Measurements from ENCODE around the gene LRP11. TPM values are rescaled to one million over a fixed set of nuclear protein-coding genes. Genes with fewer than 3 reads are reported as not detected.

LRP11 gene
- total RNA-seq, 1 donor from 2014 or later = 0.29 TPM

- ChIA-PET POLR2A (no interaction called here), CTCF (interaction anchor here (0.7 to 1.0 kb wide), 3 partner anchors 9 to 186 kb away, joined by 3 read pairs; no protein-coding TSS in a partner anchor)
- ATAC-seq (ENCODE audit: low read depth) (no peak), DNase-seq (no peak)
- Mint-ChIP-seq H3K27me3 (peaks cover 8% of the 10 kb centered on the region), H3K9me3 (no peaks in the 10 kb centered on the region), H3K4me3 (no peak overlapping the region), H3K4me1 (no peaks in the 10 kb centered on the region), H3K36me3 (ENCODE audit: low read depth) (no peaks in the 10 kb centered on the region), H3K27ac (no peak overlapping the region)
- TF ChIP-seq, protein P1, sequence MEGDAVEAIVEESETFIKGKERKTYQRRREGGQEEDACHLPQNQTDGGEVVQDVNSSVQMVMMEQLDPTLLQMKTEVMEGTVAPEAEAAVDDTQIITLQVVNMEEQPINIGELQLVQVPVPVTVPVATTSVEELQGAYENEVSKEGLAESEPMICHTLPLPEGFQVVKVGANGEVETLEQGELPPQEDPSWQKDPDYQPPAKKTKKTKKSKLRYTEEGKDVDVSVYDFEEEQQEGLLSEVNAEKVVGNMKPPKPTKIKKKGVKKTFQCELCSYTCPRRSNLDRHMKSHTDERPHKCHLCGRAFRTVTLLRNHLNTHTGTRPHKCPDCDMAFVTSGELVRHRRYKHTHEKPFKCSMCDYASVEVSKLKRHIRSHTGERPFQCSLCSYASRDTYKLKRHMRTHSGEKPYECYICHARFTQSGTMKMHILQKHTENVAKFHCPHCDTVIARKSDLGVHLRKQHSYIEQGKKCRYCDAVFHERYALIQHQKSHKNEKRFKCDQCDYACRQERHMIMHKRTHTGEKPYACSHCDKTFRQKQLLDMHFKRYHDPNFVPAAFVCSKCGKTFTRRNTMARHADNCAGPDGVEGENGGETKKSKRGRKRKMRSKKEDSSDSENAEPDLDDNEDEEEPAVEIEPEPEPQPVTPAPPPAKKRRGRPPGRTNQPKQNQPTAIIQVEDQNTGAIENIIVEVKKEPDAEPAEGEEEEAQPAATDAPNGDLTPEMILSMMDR (IDR thresholded peaks at IDR 0.05) = no peak
- intact Hi-C loops (cut with micrococcal nuclease) = no loop called here
Observed at GRCh38 chr6:149831308-149831820, 32.8 kb downstream of the LRP11 start.

DNA sequence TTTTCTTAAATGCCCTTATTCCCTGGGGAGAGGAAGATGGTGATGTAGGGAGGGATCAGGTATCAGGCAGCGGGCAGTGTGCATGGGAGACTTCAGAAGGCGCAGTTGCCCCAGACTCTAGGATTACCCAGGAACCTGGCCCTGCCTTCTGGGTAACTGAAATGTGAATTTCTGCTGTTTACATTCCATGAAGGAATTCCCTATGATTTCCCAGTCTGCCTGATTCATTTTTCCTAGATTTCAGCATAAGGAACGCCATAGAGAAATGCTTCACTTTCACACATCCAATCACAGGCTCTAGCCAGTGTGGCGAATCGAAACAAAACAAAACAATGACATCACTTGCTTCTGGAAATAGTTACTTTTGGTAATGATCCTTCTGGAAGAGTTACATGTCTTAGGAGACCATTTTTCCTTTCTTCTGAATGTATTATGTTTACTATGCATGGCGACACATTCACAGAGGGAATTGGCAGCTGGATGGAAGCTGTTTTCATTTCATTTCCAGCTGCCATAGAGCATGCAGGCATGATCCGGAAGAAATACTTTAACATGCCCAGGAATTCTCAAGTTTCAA lies 33.3 kb downstream of the LRP11 start:
- Mint-ChIP-seq H3K4me1 (no peaks in the 10 kb centered on the region), H3K36me3 (ENCODE audit: low read depth) (no peaks in the 10 kb centered on the region), H3K9me3 (no peaks in the 10 kb centered on the region), H3K4me3 (no peak overlapping the region), H3K27ac (no peak overlapping the region), H3K27me3 (peaks cover 4% of the 10 kb centered on the region)
- ATAC-seq (ENCODE audit: low read depth) = no peak
- POLR2A ChIA-PET = no interaction called here
- intact Hi-C loops (cut with micrococcal nuclease) = no loop called here
- TF ChIP-seq, protein P1 (IDR thresholded peaks at IDR 0.05) = no peak
- DNase-seq = no peak
- CTCF ChIA-PET = interaction anchor here (0.7 to 0.8 kb wide), 2 partner anchors 9 to 186 kb away, joined by 3 read pairs; no protein-coding TSS in a partner anchor

- DNase-seq = no peak
- no peaks in the 10 kb centered on the region for H3K9me3 Mint-ChIP-seq
- no peaks in the 10 kb centered on the region for H3K4me1 Mint-ChIP-seq
- TF ChIP-seq, protein P1 (IDR thresholded peaks at IDR 0.05) = no peak
- intact Hi-C loops (cut with micrococcal nuclease) = no loop called here
- no peak for ATAC-seq (ENCODE audit: low read depth)
- H3K27me3 Mint-ChIP-seq = peaks cover 1% of the 10 kb centered on the region
- no peak overlapping the region for H3K4me3 Mint-ChIP-seq
- POLR2A ChIA-PET = interaction anchor here (0.7 kb wide), 1 partner anchor 11 kb away, joined by 3 read pairs; no protein-coding TSS in a partner anchor
- CTCF ChIA-PET = interaction anchor here (1.5 kb wide), 1 partner anchor 9 kb away, joined by 4 read pairs; no protein-coding TSS in a partner anchor
- no peaks in the 10 kb centered on the region for H3K36me3 Mint-ChIP-seq (ENCODE audit: low read depth)
- no peak overlapping the region for H3K27ac Mint-ChIP-seq
Observed at GRCh38 chr6:149825292-149825691, 38.9 kb downstream of the LRP11 start.

DNA sequence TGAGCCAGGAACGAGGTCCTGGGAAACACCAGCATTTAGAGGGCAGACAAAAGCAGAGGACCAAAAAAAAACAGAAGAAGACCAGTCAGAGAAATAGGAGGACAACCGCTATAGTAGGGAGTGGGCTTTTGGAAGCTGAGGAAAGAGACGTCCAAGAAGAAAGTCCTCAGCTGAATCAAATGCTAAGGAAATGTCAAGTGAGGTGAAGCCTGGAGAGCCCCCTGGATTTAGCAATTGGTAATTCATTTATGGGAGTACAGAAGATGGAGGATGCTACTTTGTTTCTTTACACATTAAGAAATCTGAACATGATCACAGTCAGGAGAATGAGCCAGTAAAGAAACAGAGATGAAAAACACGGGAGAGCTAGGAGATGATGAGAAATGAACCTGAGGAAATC lies 41.1 kb downstream of the LRP11 start:
- ChIA-PET CTCF (interaction anchor here (1.1 to 1.7 kb wide), 3 partner anchors 10 to 194 kb away, joined by 3 to 5 read pairs (median 4); no protein-coding TSS in a partner anchor), POLR2A (no interaction called here)
- ATAC-seq (ENCODE audit: low read depth) (no peak), DNase-seq (no peak)
- Mint-ChIP-seq H3K36me3 (ENCODE audit: low read depth) (no peaks in the 10 kb centered on the region), H3K9me3 (no peaks in the 10 kb centered on the region), H3K27me3 (peaks cover 1% of the 10 kb centered on the region), H3K4me1 (no peaks in the 10 kb centered on the region), H3K4me3 (no peak overlapping the region), H3K27ac (no peak overlapping the region)
- TF ChIP-seq, protein P1 (IDR thresholded peaks at IDR 0.05) = no peak
- intact Hi-C loops (cut with micrococcal nuclease) = no loop called here

DNA sequence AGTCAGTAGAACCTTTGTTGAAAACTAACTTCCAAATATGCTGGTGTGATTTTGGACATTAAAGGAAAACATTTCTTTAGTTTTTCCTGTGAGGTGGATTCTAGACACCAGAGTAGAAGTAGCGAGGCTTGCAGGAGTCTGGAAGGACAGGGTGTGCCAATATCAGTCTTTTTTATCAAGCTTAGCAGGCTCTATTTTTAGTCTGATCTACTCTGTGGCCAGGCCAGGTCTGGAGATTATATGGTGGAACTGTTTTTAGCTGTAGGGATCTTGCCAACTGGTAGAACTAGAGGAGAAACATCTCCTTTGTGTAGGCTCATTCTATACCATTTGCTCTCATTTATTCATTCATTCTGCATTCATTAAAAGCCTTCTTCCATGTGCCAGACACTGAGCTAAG lies 42.7 kb downstream of the LRP11 start:
- no peak for ATAC-seq (ENCODE audit: low read depth)

More for the DNA sequence above, 42.7 kb downstream of the LRP11 start:
- Mint-ChIP-seq H3K27ac (no peak overlapping the region), H3K9me3 (no peaks in the 10 kb centered on the region), H3K27me3 (peaks cover 1% of the 10 kb centered on the region), H3K4me3 (no peak overlapping the region), H3K36me3 (ENCODE audit: low read depth) (no peaks in the 10 kb centered on the region), H3K4me1 (no peaks in the 10 kb centered on the region)
- no peak for DNase-seq
- CTCF ChIA-PET = no interaction called here
- POLR2A ChIA-PET = interaction anchor here (0.7 kb wide), 1 partner anchor 57 kb away, joined by 6 read pairs; no protein-coding TSS in a partner anchor
- intact Hi-C loops (cut with micrococcal nuclease) = no loop called here
- TF ChIP-seq, protein P1 (IDR thresholded peaks at IDR 0.05) = no peak
